B cell (primary cell): ENCODE measurements around the gene PLA2G4D. TPM values are rescaled to one million over a fixed set of nuclear protein-coding genes. Genes with fewer than 3 reads are reported as not detected.

ENCODE experiments used
- ATAC-seq: fragments of 200-7000 bp; cut with Tn5 transposase; one replicate; pipeline ENCODE4 v1.10.0; 2021; ENCODE audit warnings: low read depth, mild to moderate bottlenecking, moderate number of reproducible peaks, moderate library complexity
- CTCF ChIA-PET: fragments of 350-600 bp; sonication (Branson Sonifier 250); formaldehyde crosslinking; loops from one replicate; lab custom pipeline; 2021; ENCODE audit warnings: antibody characterized with exemption, inconsistent platforms; lab: Charles Lee
- POLR2A ChIA-PET: fragments of 350-600 bp; sonication (Branson Sonifier 250); formaldehyde crosslinking; loops from one replicate; lab custom pipeline; 2021; ENCODE audit warnings: antibody characterized with exemption; lab: Charles Lee
- DNase-seq: peaks from one replicate; pipeline ENCODE4 v3.0.0; 2013
- H2AFZ ChIP-seq: 2 replicates; pipeline ENCODE4 v1.6.1; 2012; ENCODE audit warnings: mild to moderate bottlenecking, low read depth, low read length; ENCODE audit not compliant: insufficient read depth, poor library complexity, severe bottlenecking
- H3K27ac ChIP-seq, 2 donors: 1 replicate in 1 of 2; 2 replicates in 1 of 2; pipeline ENCODE4 v1.5.1; 2012 to 2013; ENCODE audit warnings: low read length in 2 of 2, mild to moderate bottlenecking in 2 of 2, moderate library complexity in 1 of 2
- H3K27me3 ChIP-seq, 4 experiments: fragments of 200-600 bp in 1 of 4; sonication (generic) in 1 of 4; replicated peaks in 1 of 4; 1 replicate in 2 of 4; 2 replicates in 2 of 4; pipeline versions ENCODE4 v1.6.1 to v1.7.0; 2013 to 2016; ENCODE audit warnings: low read length in 3 of 4, mild to moderate bottlenecking in 2 of 4, mixed read lengths in 1 of 4, moderate library complexity in 1 of 4; ENCODE audit not compliant: insufficient read depth in 4 of 4, control insufficient read depth in 3 of 4; ENCODE audit errors: control extremely low read depth in 1 of 4
- H3K36me3 ChIP-seq, 2 experiments: replicated peaks in 1 of 2; 1 replicate in 1 of 2; 2 replicates in 1 of 2; pipeline versions ENCODE4 v1.6.1 to v1.7.1; 2013; ENCODE audit warnings: low read length in 1 of 2; ENCODE audit not compliant: insufficient read depth in 2 of 2, control insufficient read depth in 1 of 2; ENCODE audit errors: control extremely low read depth in 1 of 2, extremely low read depth in 1 of 2
- H3K4me1 ChIP-seq, 2 donors: fragments of 200-600 bp in 1 of 2; sonication (generic) in 1 of 2; 1 replicate in 1 of 2; 2 replicates in 1 of 2; pipeline versions ENCODE4 v1.5.1 to v1.6.1; 2013 to 2017; ENCODE audit warnings: low read length in 2 of 2; ENCODE audit not compliant: control insufficient read depth in 2 of 2, insufficient read depth in 2 of 2
- H3K4me2 ChIP-seq: replicated peaks from 2 replicates; pipeline ENCODE3; 2012; ENCODE audit warnings: mild to moderate bottlenecking, low read depth, low read length; ENCODE audit not compliant: poor library complexity, severe bottlenecking
- H3K4me3 ChIP-seq, 5 experiments: fragments of 200-600 bp in 1 of 5; sonication (generic) in 1 of 5; 1 replicate in 3 of 5; 2 replicates in 2 of 5; pipeline versions ENCODE4 v1.5.1 to v1.7.0; 2011 to 2016; ENCODE audit warnings: low read length in 4 of 5, mild to moderate bottlenecking in 4 of 5, low read depth in 2 of 5, control low read depth in 1 of 5, moderate library complexity in 1 of 5; ENCODE audit not compliant: insufficient read depth in 1 of 5; ENCODE audit errors: control extremely low read depth in 1 of 5, extremely low read depth in 1 of 5
- H3K79me2 ChIP-seq: fragments of 200-600 bp; sonication (generic); one replicate; pipeline ENCODE4 v1.6.0; 2016; ENCODE audit warnings: low read length; ENCODE audit not compliant: control insufficient read depth, insufficient read depth
- H3K9ac ChIP-seq: fragments of 200-600 bp; sonication (generic); 2 replicates; pipeline ENCODE4 v1.6.1; 2017; ENCODE audit warnings: mild to moderate bottlenecking, low read length, moderate library complexity
- H3K9me3 ChIP-seq, 3 donors: one replicate each; pipeline versions ENCODE4 v1.6.1 to v1.7.1; 2013; ENCODE audit warnings: low read length in 2 of 3; ENCODE audit not compliant: control insufficient read depth in 2 of 3, insufficient read depth in 1 of 3; ENCODE audit errors: control extremely low read depth in 1 of 3
- H4K20me1 ChIP-seq: 2 replicates; pipeline ENCODE4 v1.6.0; 2012; ENCODE audit warnings: mild to moderate bottlenecking, low read length; ENCODE audit not compliant: insufficient read depth, control insufficient read depth, poor library complexity, severe bottlenecking
- H3K27ac Mint-ChIP-seq: one replicate; pipeline ENCODE4 v1.8.0; 2021; ENCODE audit warnings: mixed read lengths
- H3K27me3 Mint-ChIP-seq: one replicate; pipeline ENCODE4 v1.8.0; 2021; ENCODE audit warnings: mixed read lengths
- H3K4me1 Mint-ChIP-seq: one replicate; pipeline ENCODE4 v1.8.0; 2021; ENCODE audit warnings: mixed read lengths
- H3K4me3 Mint-ChIP-seq: one replicate; pipeline ENCODE4 v1.8.0; 2021; ENCODE audit warnings: mixed read lengths
- H3K9me3 Mint-ChIP-seq: one replicate; pipeline ENCODE4 v1.8.0; 2022; ENCODE audit warnings: mixed read lengths; ENCODE audit not compliant: insufficient read depth
- EZH2 ChIP-seq: IDR thresholded peaks from 2 replicates; pipeline ENCODE4 v1.6.1; 2012; ENCODE audit warnings: borderline replicate concordance, low read depth, mild to moderate bottlenecking, moderate library complexity, low read length; ENCODE audit not compliant: insufficient read depth, poor library complexity, severe bottlenecking
- WGBS: methylation state at CpG from one replicate; pipeline ENCODE4 v1.1.5; 2013; ENCODE audit warnings: missing lambda C conversion rate; ENCODE audit not compliant: insufficient coverage; 5-methylcytosine and 5-hydroxymethylcytosine counted together
- intact Hi-C: fragments of 100-400 bp; cut with micrococcal nuclease; formaldehyde crosslinking; loops from one replicate; pipeline ENCODE4 v1.10.0; 2022
- polyA plus RNA-seq: library from polyadenylated mRNA; depleted of rRNA; stranded (reverse); fragments of >200 nt; gene quantifications from 2 replicates; pipeline ENCODE4 v1.2.3, GENCODE V29; 2012
- total RNA-seq, 2 donors: library from RNA; stranded (reverse); fragments of 120-200 nt in 1 of 2; gene quantifications; 1 replicate in 1 of 2; 2 replicates in 1 of 2; pipeline versions ENCODE4 v1.2.3 to v1.2.4, GENCODE V29; 2013 to 2022
- TF ChIP-seq, protein P1 (sequence below): fragments of 200-600 bp; IDR thresholded peaks from one replicate; pipeline ENCODE4 v1.8.0; 2022; ENCODE audit warnings: antibody characterized with exemption, mild to moderate bottlenecking

PLA2G4D gene
- total and polyA plus RNA-seq, 2 donors (not counting 1 experiment from before 2014, with no cell fraction given): not detected

DNA sequence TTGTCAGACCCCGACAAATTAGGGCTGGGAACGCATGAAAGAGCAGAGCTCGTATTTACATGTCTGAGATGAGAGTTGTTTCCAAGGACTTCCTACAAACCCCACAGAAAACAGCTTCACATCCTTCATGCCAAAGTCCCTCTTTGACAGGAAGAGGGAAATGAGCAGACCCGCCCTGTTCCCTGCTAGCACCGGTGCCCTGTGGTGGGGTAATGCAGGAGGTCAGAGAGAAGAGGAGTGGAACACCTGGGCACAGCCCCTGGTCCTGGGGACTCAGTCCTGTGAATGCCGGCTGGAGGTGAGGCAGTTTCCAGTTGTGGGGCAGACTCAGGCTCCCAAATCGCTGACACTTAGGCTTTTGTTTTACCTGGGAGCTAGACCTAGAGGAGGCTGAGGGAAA is 4.0 kb downstream of the PLA2G4D start:
- no peaks in the 10 kb centered on the region for H3K79me2 ChIP-seq
- 60% methylated on average over 4 of the region's 7 CpGs for WGBS
- ATAC-seq (no peak), DNase-seq (no peak)
- H3K9ac ChIP-seq: no peak overlapping the region
- H3K36me3 ChIP-seq: no peaks in the 10 kb centered on the region
- H3K4me1 ChIP-seq: no peaks in the 10 kb centered on the region
- Mint-ChIP-seq H3K4me1 (no peaks in the 10 kb centered on the region), H3K27ac (no peak overlapping the region), H3K4me3 (no peak overlapping the region), H3K27me3 (peaks cover 20% of the 10 kb centered on the region), H3K9me3 (no peaks in the 10 kb centered on the region)
- intact Hi-C loops: no loop called here
- CTCF ChIA-PET: no interaction called here
- POLR2A ChIA-PET: no interaction called here
- H3K4me2 ChIP-seq: no peak overlapping the region
- no peak overlapping the region for H3K4me3 ChIP-seq
- H3K27ac ChIP-seq: no peak overlapping the region
- no peak overlapping the region for H2AFZ ChIP-seq
- H4K20me1 ChIP-seq: no peaks in the 10 kb centered on the region
- H3K27me3 ChIP-seq: peaks cover 0 to 5% (median 0%) of the 10 kb centered on the region in 4 experiments
- H3K9me3 ChIP-seq: no peaks in the 10 kb centered on the region
- TF ChIP-seq, protein P1, sequence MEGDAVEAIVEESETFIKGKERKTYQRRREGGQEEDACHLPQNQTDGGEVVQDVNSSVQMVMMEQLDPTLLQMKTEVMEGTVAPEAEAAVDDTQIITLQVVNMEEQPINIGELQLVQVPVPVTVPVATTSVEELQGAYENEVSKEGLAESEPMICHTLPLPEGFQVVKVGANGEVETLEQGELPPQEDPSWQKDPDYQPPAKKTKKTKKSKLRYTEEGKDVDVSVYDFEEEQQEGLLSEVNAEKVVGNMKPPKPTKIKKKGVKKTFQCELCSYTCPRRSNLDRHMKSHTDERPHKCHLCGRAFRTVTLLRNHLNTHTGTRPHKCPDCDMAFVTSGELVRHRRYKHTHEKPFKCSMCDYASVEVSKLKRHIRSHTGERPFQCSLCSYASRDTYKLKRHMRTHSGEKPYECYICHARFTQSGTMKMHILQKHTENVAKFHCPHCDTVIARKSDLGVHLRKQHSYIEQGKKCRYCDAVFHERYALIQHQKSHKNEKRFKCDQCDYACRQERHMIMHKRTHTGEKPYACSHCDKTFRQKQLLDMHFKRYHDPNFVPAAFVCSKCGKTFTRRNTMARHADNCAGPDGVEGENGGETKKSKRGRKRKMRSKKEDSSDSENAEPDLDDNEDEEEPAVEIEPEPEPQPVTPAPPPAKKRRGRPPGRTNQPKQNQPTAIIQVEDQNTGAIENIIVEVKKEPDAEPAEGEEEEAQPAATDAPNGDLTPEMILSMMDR: no peak
- TF ChIP-seq EZH2: no peak

DNA sequence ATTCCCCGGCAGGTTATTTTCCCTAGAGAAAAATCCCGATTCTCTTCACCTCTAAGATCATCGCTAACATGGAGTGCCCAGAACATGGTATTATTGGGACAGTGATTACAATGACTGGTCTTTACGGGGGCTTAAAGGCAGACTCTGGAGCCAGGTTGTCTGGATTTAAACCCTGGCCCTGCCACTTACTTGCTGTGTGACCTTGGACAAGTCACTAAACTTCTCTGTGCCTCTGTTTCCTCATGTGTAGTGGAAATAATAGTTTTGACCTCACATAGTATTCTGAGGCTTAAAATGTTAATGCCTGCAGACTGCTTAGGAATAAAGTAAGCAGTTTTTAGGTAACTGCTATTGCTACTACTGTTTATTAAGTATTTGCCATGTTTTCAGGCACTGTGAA is 4.4 kb downstream of the PLA2G4D start:
- Histone ChIP-seq H3K27ac (no peak overlapping the region), H3K4me1 (no peaks in the 10 kb centered on the region), H3K9ac (no peak overlapping the region), H3K36me3 (no peaks in the 10 kb centered on the region), H3K79me2 (no peaks in the 10 kb centered on the region), H2AFZ (no peak overlapping the region), H3K4me2 (no peak overlapping the region), H3K4me3 (no peak overlapping the region), H3K27me3 (peaks cover 0 to 8% (median 0%) of the 10 kb centered on the region in 4 experiments), H3K9me3 (no peaks in the 10 kb centered on the region), H4K20me1 (no peaks in the 10 kb centered on the region)
- ChIA-PET POLR2A (no interaction called here), CTCF (no interaction called here)
- DNase-seq (no peak), ATAC-seq (no peak)
- Mint-ChIP-seq H3K27me3 (peaks cover 20% of the 10 kb centered on the region), H3K9me3 (no peaks in the 10 kb centered on the region), H3K27ac (no peak overlapping the region), H3K4me3 (no peak overlapping the region), H3K4me1 (no peaks in the 10 kb centered on the region)
- intact Hi-C loops: no loop called here
- 100% methylated on average over 1 of the region's 4 CpGs for WGBS
- TF ChIP-seq, protein P1: no peak
- TF ChIP-seq EZH2: no peak
